ENCODE data around the gene ZBTB20. TPM values are rescaled to one million over a fixed set of nuclear protein-coding genes. Genes with fewer than 3 reads are reported as not detected.

ZBTB20 gene
- total and polyA plus RNA-seq, 2 of the 4 experiments (the other 2 are of a cell fraction): 0.75 to 14.7 TPM

- H2BK5ac ChIP-seq (ENCODE audit: low read depth, low read length, poor library complexity, severe bottlenecking): no peak overlapping the region
- no peaks in the 10 kb centered on the region for H3K9me3 ChIP-seq (ENCODE audit: control insufficient read depth, insufficient read depth, low read length)
- intact Hi-C loops (cut with micrococcal nuclease): no loop called here
- in situ Hi-C loops (cut with MboI; ENCODE audit: low sequenced_read_pairs): no loop called here
- TF ChIP-seq MXI1 (IDR thresholded peaks at IDR 0.05; ENCODE audit: borderline replicate concordance, low read depth, low read length) (no peak), USF2 (IDR thresholded peaks at IDR 0.05; ENCODE audit: low read depth, low read length) (no peak), MAZ (IDR thresholded peaks at IDR 0.05; ENCODE audit: borderline replicate concordance, low read depth, low read length) (no peak), FOS (IDR thresholded peaks at IDR 0.05; ENCODE audit: low read depth, low read length) (no peak), RFX5 (IDR thresholded peaks at IDR 0.05; ENCODE audit: low read depth, low read length) (no peak), NFE2L2 (IDR thresholded peaks at IDR 0.05; ENCODE audit: low read depth, low read length) (no peak), BHLHE40 (IDR thresholded peaks at IDR 0.05; ENCODE audit: low read depth, low read length) (no peak), MAFK (IDR thresholded peaks at IDR 0.05; ENCODE audit: low read depth, low read length) (no peak), CTCF (conservative IDR thresholded peaks at IDR 0.05; ENCODE audit: low read depth, low read length) (no peak), SMC3 (IDR thresholded peaks at IDR 0.05; ENCODE audit: low read depth, low read length) (no peak), POLR2A (IDR thresholded peaks at IDR 0.05; ENCODE audit: low read depth, low read length) (no peak), RAD21 (IDR thresholded peaks at IDR 0.05; ENCODE audit: low read length) (no peak), CEBPB (IDR thresholded peaks at IDR 0.05; ENCODE audit: low read depth, low read length) (no peak), RCOR1 (IDR thresholded peaks at IDR 0.05; ENCODE audit: insufficient replicate concordance, low read length) (no peak), CHD1 (IDR thresholded peaks at IDR 0.05; ENCODE audit: low read depth, low read length) (no peak)
- TF ChIP-seq, protein P1, sequence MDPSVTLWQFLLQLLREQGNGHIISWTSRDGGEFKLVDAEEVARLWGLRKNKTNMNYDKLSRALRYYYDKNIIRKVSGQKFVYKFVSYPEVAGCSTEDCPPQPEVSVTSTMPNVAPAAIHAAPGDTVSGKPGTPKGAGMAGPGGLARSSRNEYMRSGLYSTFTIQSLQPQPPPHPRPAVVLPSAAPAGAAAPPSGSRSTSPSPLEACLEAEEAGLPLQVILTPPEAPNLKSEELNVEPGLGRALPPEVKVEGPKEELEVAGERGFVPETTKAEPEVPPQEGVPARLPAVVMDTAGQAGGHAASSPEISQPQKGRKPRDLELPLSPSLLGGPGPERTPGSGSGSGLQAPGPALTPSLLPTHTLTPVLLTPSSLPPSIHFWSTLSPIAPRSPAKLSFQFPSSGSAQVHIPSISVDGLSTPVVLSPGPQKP (IDR thresholded peaks at IDR 0.05; ENCODE audit: borderline replicate concordance, low read depth, low read length): no peak
- no peak overlapping the region for H4K8ac ChIP-seq (ENCODE audit: low read depth in 2 of 2, low read length in 2 of 2)
- no peak overlapping the region for H3K18ac ChIP-seq (ENCODE audit: low read depth, low read length)
- no peak overlapping the region for H3K9ac ChIP-seq (ENCODE audit: low read depth, low read length)
- no peak overlapping the region for H2BK20ac ChIP-seq (ENCODE audit: low read depth, low read length)
- no CpG with 5 or more reads among the region's 7 CpGs for WGBS, 2 experiments (ENCODE audit: extremely low coverage in 2 of 2, insufficient read length in 1 of 2)
- dilution Hi-C loops (cut with HindIII; ENCODE audit: low sequenced_read_pairs, unreplicated experiment): no loop called here
- ATAC-seq (ENCODE audit: low read depth) (no peak), DNase-seq (no peak)
- H3K27ac ChIP-seq (ENCODE audit: insufficient read depth, low read length): no peak overlapping the region
- no peaks in the 10 kb centered on the region for H3K4me1 ChIP-seq (ENCODE audit: control insufficient read depth, insufficient read depth, low read length)
- no peaks in the 10 kb centered on the region for H3K9me1 ChIP-seq (ENCODE audit: insufficient read depth, low read length)
- H3K27me3 ChIP-seq (ENCODE audit: control insufficient read depth, insufficient read depth, low read length): no peaks in the 10 kb centered on the region
- H2AK9ac ChIP-seq (replicated peaks; ENCODE audit: low read depth, low read length, poor library complexity): no peak overlapping the region
- POLR2A ChIA-PET (ENCODE audit: unreplicated experiment): no interaction called here
- H3K23ac ChIP-seq (ENCODE audit: low read depth, low read length): no peak overlapping the region
- no peak overlapping the region for H3K14ac ChIP-seq (replicated peaks; ENCODE audit: low read depth, low read length)
- no peak overlapping the region for H2AFZ ChIP-seq (replicated peaks; ENCODE audit: low read length, poor library complexity)
- no peak overlapping the region for H2BK15ac ChIP-seq (ENCODE audit: low read depth, low read length)
- H3K4me2 ChIP-seq (ENCODE audit: low read depth, low read length): no peak overlapping the region
- H4K91ac ChIP-seq (ENCODE audit: insufficient read depth, low read depth, low read length): no peak overlapping the region
- H3K36me3 ChIP-seq (ENCODE audit: control insufficient read depth, insufficient read depth, low read length): no peaks in the 10 kb centered on the region
- no peaks in the 10 kb centered on the region for H3K79me1 ChIP-seq (ENCODE audit: low read depth in 1 of 2, low read length in 2 of 2)
- no TSS peak for BruUV-seq (replicated peaks)
- CTCF ChIA-PET: no interaction called here
- H4K5ac ChIP-seq (ENCODE audit: low read depth, low read length): no peak overlapping the region
- no peak overlapping the region for H2BK120ac ChIP-seq (ENCODE audit: low read depth, low read length)
- H4K20me1 ChIP-seq (ENCODE audit: insufficient read depth, low read length): no peaks in the 10 kb centered on the region
- H2AK5ac ChIP-seq (ENCODE audit: low read depth, low read length): no peak overlapping the region
- no peak overlapping the region for H3K4ac ChIP-seq (ENCODE audit: low read depth, low read length)
- no peak overlapping the region for H3K4me3 ChIP-seq (ENCODE audit: insufficient read depth, low read depth, low read length)
- no peak overlapping the region for H3K56ac ChIP-seq (ENCODE audit: extremely low read depth, insufficient read depth, low read length)
These were observed 432.1 kb downstream of the ZBTB20 start for GRCh38 chr3:114714957-114715460.

Measured in IMR-90 (cell line).